Adrenal gland (tissue), 12 donors: ENCODE measurements around the gene GLE1. TPM values are rescaled to one million over a fixed set of nuclear protein-coding genes. Genes with fewer than 3 reads are reported as not detected.
A peak's percentile ranks its signal among the peaks of the same experiment; 100 is the strongest.

ENCODE experiments used
- DNase-seq, 7 donors: peaks; one replicate each; pipeline ENCODE4 v3.0.0-alpha.2; 2019 to 2020
- H3K27ac ChIP-seq, 5 donors: fragments of 200-600 bp; sonication (generic) in 4 of 5; 1 replicate in 3 of 5; 2 replicates in 2 of 5; pipeline versions ENCODE4 v1.5.1 to v1.8.0; 2016 to 2020; ENCODE audit warnings: mild to moderate bottlenecking in 1 of 5
- H3K27me3 ChIP-seq: fragments of 200-600 bp; 2 replicates; pipeline ENCODE4 v1.8.0; 2021
- H3K36me3 ChIP-seq, 2 donors: fragments of 200-600 bp; replicated peaks in 1 of 2; 1 replicate in 1 of 2; 2 replicates in 1 of 2; pipeline versions ENCODE4 v1.5.1 to v1.8.0; 2018 to 2022
- H3K4me1 ChIP-seq, 2 donors: fragments of 200-600 bp; replicated peaks in 1 of 2; 1 replicate in 1 of 2; 2 replicates in 1 of 2; pipeline versions ENCODE4 v1.5.1 to v1.8.0; 2018 to 2021
- H3K4me3 ChIP-seq, 4 donors: fragments of 200-600 bp; sonication (generic) in 3 of 4; one replicate each; pipeline ENCODE4 v1.5.1; 2016 to 2018
- H3K9me3 ChIP-seq, 3 donors: fragments of 200-600 bp; sonication (generic) in 1 of 3; replicated peaks in 1 of 3; 1 replicate in 2 of 3; 2 replicates in 1 of 3; pipeline versions ENCODE4 v1.5.1 to v1.8.0; 2016 to 2021
- CTCF ChIP-seq, 6 experiments: fragments of 450-650 bp in 4 of 6; fragments of 200-600 bp in 2 of 6; sonication (generic) in 1 of 6; IDR thresholded peaks; 1 replicate in 5 of 6; 2 replicates in 1 of 6; pipeline versions ENCODE4 v1.5.1 to v1.8.0; 2016 to 2021; ENCODE audit warnings: antibody characterized with exemption in 6 of 6, mild to moderate bottlenecking in 2 of 6, moderate library complexity in 1 of 6
- POLR2A ChIP-seq, 2 donors: fragments of 450-650 bp; IDR thresholded peaks; one replicate each; pipeline ENCODE4 v1.6.1; 2017; ENCODE audit warnings: antibody characterized with exemption in 2 of 2, mild to moderate bottlenecking in 2 of 2, moderate library complexity in 1 of 2
- WGBS, 4 donors: extraction: QIAGEN DNeasy Blood & Tissue Kit in 2 of 4; methylation state at CpG; one replicate each; pipeline versions ENCODE4 v1.1.5 to v1.1.7; 2013 to 2017; 5-methylcytosine and 5-hydroxymethylcytosine counted together
- intact Hi-C, 2 donors: fragments of 100-400 bp; cut with DNase I; formaldehyde crosslinking; loops; one replicate each; pipeline versions ENCODE4 v1.14.1 to v1.15.0; 2022 to 2023
- polyA plus RNA-seq, 3 donors: library from polyadenylated mRNA; stranded (reverse); fragments of 200-250 nt in 2 of 3; fragments of 350-450 nt in 1 of 3; fragmentation: Illumina TruSeq in 1 of 3; extraction: RNeasy Lipid Tissue Mini Kit (QIAGEN cat#74804) in 1 of 3; gene quantifications; one replicate each; pipeline ENCODE4 v1.2.3, GENCODE V29; 2013 to 2014
- total RNA-seq, 9 donors: library from RNA; depleted of rRNA in 4 of 9; stranded (reverse); fragments of >200 nt in 4 of 9; fragments of 120-200 nt in 1 of 9; fragmentation: NEBNext Ultra II Directional in 1 of 9; extraction: Animal tissue kit (Norgen Biotek cat#: 25700) in 1 of 9; gene quantifications; one replicate each; pipeline versions ENCODE4 v1.1.0 to v1.2.4, GENCODE V29; 2013 to 2023
- donor health status: healthy with polysubstance abuse.
- donor health status: Bipolar disorder and iron deficiency.
- donor health status: DM: yes; HTN: yes; CAD: no.
- donor health status: DM: no; HTN: no; CAD: no.
- donor health status: DM: no; HTN: no; CAD: no.
- donor health status: DM: yes; HTN: yes; CAD: no.

The GLE1 gene
- total and polyA plus RNA-seq, 12 donors = 13.1 to 81.9 (median 28.5) TPM

DNA sequence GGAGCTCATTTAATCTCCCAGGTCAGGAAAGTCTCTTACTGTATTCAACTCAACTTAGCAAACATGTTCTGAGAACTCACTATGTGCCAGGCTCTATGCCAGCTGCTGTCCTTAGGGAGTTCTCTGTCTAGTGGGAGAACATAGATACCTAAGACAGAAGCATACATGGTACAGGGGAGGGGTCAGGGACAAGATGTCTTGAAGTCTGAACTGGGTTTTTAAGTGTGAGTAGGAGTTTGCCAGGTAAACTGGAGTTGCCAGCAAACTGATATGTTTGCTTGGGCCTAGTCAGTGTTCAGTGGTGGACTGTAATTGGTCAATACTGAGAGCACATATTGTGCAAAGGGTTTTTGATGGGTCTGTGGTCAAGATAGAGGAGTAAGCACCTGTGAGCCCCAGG is 18.3 kb upstream of the GLE1 start:
- no peak overlapping the region for H3K27ac ChIP-seq
- DNase-seq = no peak
- no peaks in the 10 kb centered on the region for H3K4me1 ChIP-seq
- H3K27me3 ChIP-seq = no peaks in the 10 kb centered on the region
- TF ChIP-seq POLR2A (IDR thresholded peaks at IDR 0.05) (no peak), CTCF (IDR thresholded peaks at IDR 0.05) (no peak)
- H3K4me3 ChIP-seq = no peak overlapping the region
- intact Hi-C loops = no loop called here
- peaks cover 0 to 75% of the 10 kb centered on the region in 2 donors for H3K36me3 ChIP-seq
- H3K9me3 ChIP-seq = no peaks in the 10 kb centered on the region

DNA sequence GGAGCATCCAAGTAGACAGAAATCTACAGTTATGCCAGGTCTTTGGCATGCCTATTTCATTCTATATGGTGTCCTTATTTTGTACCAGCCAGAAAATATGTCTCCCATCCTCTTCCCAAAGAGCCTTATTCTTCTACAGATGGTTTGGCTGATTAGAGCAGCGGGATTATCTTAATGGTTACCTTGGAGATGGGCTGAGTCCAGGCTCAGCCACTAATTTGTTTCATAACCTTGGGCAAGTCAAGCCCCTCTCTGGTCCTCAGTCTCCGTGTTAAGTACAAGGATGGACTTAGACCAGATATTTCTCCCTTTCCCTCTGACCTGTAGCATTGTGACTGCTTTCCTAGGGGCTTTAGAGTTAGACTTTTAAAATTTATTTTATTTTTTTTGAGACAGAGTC is 11.1 kb upstream of the GLE1 start:
- Histone ChIP-seq H3K36me3 (peaks cover 0 to 46% of the 10 kb centered on the region in 2 donors), H3K9me3 (no peaks in the 10 kb centered on the region)

GRCh38 chr9:128494108-128494745 is 10.3 kb upstream of the GLE1 start:
- no peaks in the 10 kb centered on the region for H3K9me3 ChIP-seq
- TF ChIP-seq CTCF (IDR thresholded peaks at IDR 0.05) (no peak), POLR2A (IDR thresholded peaks at IDR 0.05) (no peak)
- intact Hi-C loops = no loop called here
- peak; percentile 51 to 90 (median 68) for DNase-seq
- H3K4me3 ChIP-seq = no peak overlapping the region
- WGBS, 4 donors = 35 to 43% (median 40%) methylated on average over 7 to 13 of the region's 13 CpGs
- peak overlapping the region in 1 of 5 donors; percentile 50 for H3K27ac ChIP-seq
- H3K36me3 ChIP-seq = peaks cover 0 to 52% of the 10 kb centered on the region in 2 donors
- no peaks in the 10 kb centered on the region for H3K27me3 ChIP-seq
- H3K4me1 ChIP-seq = peaks cover 0 to 14% of the 10 kb centered on the region in 2 donors

More for the DNA sequence above, 11.1 kb upstream of the GLE1 start:
- 81 to 94% (median 88%) methylated on average over 2 of the region's 2 CpGs for WGBS, 4 donors
- no peak for TF ChIP-seq CTCF (IDR thresholded peaks at IDR 0.05)
- TF ChIP-seq POLR2A (IDR thresholded peaks at IDR 0.05) = no peak
- intact Hi-C loops = no loop called here
- Histone ChIP-seq H3K4me1 (peaks cover 0 to 14% of the 10 kb centered on the region in 2 donors), H3K4me3 (no peak overlapping the region), H3K27me3 (no peaks in the 10 kb centered on the region), H3K27ac (no peak overlapping the region)
- no peak for DNase-seq

GRCh38 chr9:128494746-128495129 is 9.8 kb upstream of the GLE1 start:
- no peaks in the 10 kb centered on the region for H3K27me3 ChIP-seq
- intact Hi-C loops = no loop called here
- H3K4me3 ChIP-seq = no peak overlapping the region
- DNase-seq = no peak
- H3K4me1 ChIP-seq = peaks cover 0 to 14% of the 10 kb centered on the region in 2 donors
- H3K9me3 ChIP-seq = no peaks in the 10 kb centered on the region
- H3K27ac ChIP-seq = peak overlapping the region in 1 of 5 donors; percentile 50
- H3K36me3 ChIP-seq = peaks cover 0 to 57% of the 10 kb centered on the region in 2 donors
- 52 to 63% (median 60%) methylated on average over 5 of the region's 5 CpGs for WGBS, 4 donors
- TF ChIP-seq CTCF (IDR thresholded peaks at IDR 0.05) = no peak
- no peak for TF ChIP-seq POLR2A (IDR thresholded peaks at IDR 0.05)
